ENCODE data around the gene TTC3.

Gene TTC3

GRCh38 chr21:37182222-37182621, 109.2 kb downstream of the TTC3 start:
- H3K79me2 ChIP-seq (ENCODE audit: low read length), result no peaks in the 10 kb centered on the region
- no peak overlapping the region for H3K27ac ChIP-seq (ENCODE audit: low read length)
- no peaks in the 10 kb centered on the region; the same call in 1 of the 2 replicates for H3K36me3 ChIP-seq (replicated peaks; ENCODE audit: insufficient read depth, low read length)
- H3K4me1 ChIP-seq (ENCODE audit: low read length), result no peaks in the 10 kb centered on the region
- no peak overlapping the region for H3K4me3 ChIP-seq (ENCODE audit: low read length)
- no peak for DNase-seq
- H4K20me1 ChIP-seq (ENCODE audit: insufficient read depth, low read length), result no peaks in the 10 kb centered on the region
- TF ChIP-seq EZH2 (optimal IDR thresholded peaks at IDR 0.05; ENCODE audit: low read depth, low read length) (no peak), EZH2phosphoT487 (IDR thresholded peaks at IDR 0.05; ENCODE audit: low read length) (no peak), CTCF (IDR thresholded peaks at IDR 0.05; ENCODE audit: low read length) (no peak)
- H3F3A ChIP-seq (ENCODE audit: insufficient read depth, low read length), result no peaks in the 10 kb centered on the region
- no peaks in the 10 kb centered on the region for H3K9me3 ChIP-seq (replicated peaks; ENCODE audit: insufficient read depth, low read length)
- no peak overlapping the region for H2AFZ ChIP-seq (ENCODE audit: low read length)
- H3K27me3 ChIP-seq (replicated peaks; ENCODE audit: insufficient read depth, low read length), result no peaks in the 10 kb centered on the region
- no peaks in the 10 kb centered on the region for H3K9me2 ChIP-seq (replicated peaks; ENCODE audit: insufficient read depth, low read length)
- H3K4me2 ChIP-seq (ENCODE audit: low read depth, low read length), result no peak overlapping the region
- H3K9ac ChIP-seq (ENCODE audit: low read length), result no peak overlapping the region

- Histone ChIP-seq H3K36me3 (replicated peaks; ENCODE audit: insufficient read depth, low read length) (no peaks in the 10 kb centered on the region; the same call in 1 of the 2 replicates), H3K4me2 (ENCODE audit: low read depth, low read length) (no peak overlapping the region), H3K79me2 (ENCODE audit: low read length) (no peaks in the 10 kb centered on the region), H3K4me1 (ENCODE audit: low read length) (no peaks in the 10 kb centered on the region), H3K9me2 (replicated peaks; ENCODE audit: insufficient read depth, low read length) (no peaks in the 10 kb centered on the region), H3K27me3 (replicated peaks; ENCODE audit: insufficient read depth, low read length) (no peaks in the 10 kb centered on the region), H3F3A (ENCODE audit: insufficient read depth, low read length) (no peaks in the 10 kb centered on the region), H3K27ac (ENCODE audit: low read length) (no peak overlapping the region), H3K4me3 (ENCODE audit: low read length) (no peak overlapping the region), H3K9me3 (replicated peaks; ENCODE audit: insufficient read depth, low read length) (no peaks in the 10 kb centered on the region), H4K20me1 (ENCODE audit: insufficient read depth, low read length) (no peaks in the 10 kb centered on the region), H2AFZ (ENCODE audit: low read length) (no peak overlapping the region), H3K9ac (ENCODE audit: low read length) (no peak overlapping the region)
- DNase-seq, result no peak
- TF ChIP-seq EZH2 (optimal IDR thresholded peaks at IDR 0.05; ENCODE audit: low read depth, low read length), result no peak
- no peak for TF ChIP-seq CTCF (IDR thresholded peaks at IDR 0.05; ENCODE audit: low read length)
- no peak for TF ChIP-seq EZH2phosphoT487 (IDR thresholded peaks at IDR 0.05; ENCODE audit: low read length)
Observed at GRCh38 chr21:37183749-37184148, 110.7 kb downstream of the TTC3 start.

GRCh38 chr21:37184784-37185593, 111.9 kb downstream of the TTC3 start:
- Histone ChIP-seq H3K4me1 (ENCODE audit: low read length) (no peaks in the 10 kb centered on the region), H3K4me2 (ENCODE audit: low read depth, low read length) (no peak overlapping the region), H4K20me1 (ENCODE audit: insufficient read depth, low read length) (no peaks in the 10 kb centered on the region), H3K27me3 (replicated peaks; ENCODE audit: insufficient read depth, low read length) (no peaks in the 10 kb centered on the region), H3K79me2 (ENCODE audit: low read length) (no peaks in the 10 kb centered on the region), H3K9ac (ENCODE audit: low read length) (no peak overlapping the region), H3K27ac (ENCODE audit: low read length) (no peak overlapping the region), H3K9me3 (replicated peaks; ENCODE audit: insufficient read depth, low read length) (no peaks in the 10 kb centered on the region), H3K4me3 (ENCODE audit: low read length) (no peak overlapping the region), H3K36me3 (replicated peaks; ENCODE audit: insufficient read depth, low read length) (no peaks in the 10 kb centered on the region; the same call in 1 of the 2 replicates), H2AFZ (ENCODE audit: low read length) (no peak overlapping the region), H3F3A (ENCODE audit: insufficient read depth, low read length) (no peaks in the 10 kb centered on the region), H3K9me2 (replicated peaks; ENCODE audit: insufficient read depth, low read length) (no peaks in the 10 kb centered on the region)
- DNase-seq, result no peak
- TF ChIP-seq EZH2 (optimal IDR thresholded peaks at IDR 0.05; ENCODE audit: low read depth, low read length) (no peak), CTCF (IDR thresholded peaks at IDR 0.05; ENCODE audit: low read length) (no peak), EZH2phosphoT487 (IDR thresholded peaks at IDR 0.05; ENCODE audit: low read length) (no peak)

Data from MM.1S (cell line).